Measurements from ENCODE around the gene CD34.

DNA sequence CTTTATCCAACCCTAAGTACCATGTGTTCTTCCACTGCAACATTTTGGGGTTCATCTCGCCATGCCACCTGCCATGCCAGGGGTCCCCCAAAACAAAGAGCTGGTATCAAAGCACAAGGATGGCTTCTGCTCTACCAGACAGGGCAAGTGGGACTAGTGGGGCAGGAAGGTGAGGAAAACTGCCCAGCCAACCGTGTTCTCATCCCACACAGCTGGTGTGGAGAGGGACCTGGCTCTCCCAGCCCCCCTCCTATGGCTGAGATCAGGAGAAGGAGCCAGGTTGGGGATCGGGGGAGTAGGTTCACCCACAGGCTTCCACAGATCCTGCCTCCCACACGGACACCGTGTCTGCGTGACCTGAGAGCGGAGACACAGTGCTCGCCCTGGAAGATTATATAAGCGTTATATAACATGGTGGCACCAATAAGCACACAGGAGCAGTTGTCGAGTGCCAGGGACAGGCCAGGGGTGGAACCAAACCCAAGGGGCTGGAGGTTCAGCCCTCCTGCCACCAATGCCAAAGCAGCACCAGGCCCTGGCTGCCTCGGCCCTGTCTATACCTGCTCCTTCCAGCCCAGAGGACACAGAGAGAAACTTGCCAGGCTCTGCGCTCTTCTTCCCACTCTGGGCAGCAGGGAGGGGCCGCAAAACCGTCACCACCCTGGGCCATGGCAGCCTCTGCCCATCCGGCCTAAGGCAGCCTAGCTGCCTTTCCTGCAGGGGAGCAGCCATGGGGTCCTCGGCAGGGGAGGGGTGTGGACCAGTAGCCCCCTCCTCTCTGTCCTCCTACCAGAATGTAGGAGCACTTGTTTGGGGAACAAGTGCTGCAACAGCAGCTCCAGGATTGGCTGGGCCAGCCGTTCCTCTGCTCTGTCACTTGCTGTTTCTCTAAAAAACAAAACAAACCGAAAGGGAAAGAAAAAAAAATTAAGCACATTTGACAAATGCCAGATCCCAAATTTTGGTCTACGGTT lies 43.5 kb downstream of the CD34 start:
- TF ChIP-seq, protein P1, sequence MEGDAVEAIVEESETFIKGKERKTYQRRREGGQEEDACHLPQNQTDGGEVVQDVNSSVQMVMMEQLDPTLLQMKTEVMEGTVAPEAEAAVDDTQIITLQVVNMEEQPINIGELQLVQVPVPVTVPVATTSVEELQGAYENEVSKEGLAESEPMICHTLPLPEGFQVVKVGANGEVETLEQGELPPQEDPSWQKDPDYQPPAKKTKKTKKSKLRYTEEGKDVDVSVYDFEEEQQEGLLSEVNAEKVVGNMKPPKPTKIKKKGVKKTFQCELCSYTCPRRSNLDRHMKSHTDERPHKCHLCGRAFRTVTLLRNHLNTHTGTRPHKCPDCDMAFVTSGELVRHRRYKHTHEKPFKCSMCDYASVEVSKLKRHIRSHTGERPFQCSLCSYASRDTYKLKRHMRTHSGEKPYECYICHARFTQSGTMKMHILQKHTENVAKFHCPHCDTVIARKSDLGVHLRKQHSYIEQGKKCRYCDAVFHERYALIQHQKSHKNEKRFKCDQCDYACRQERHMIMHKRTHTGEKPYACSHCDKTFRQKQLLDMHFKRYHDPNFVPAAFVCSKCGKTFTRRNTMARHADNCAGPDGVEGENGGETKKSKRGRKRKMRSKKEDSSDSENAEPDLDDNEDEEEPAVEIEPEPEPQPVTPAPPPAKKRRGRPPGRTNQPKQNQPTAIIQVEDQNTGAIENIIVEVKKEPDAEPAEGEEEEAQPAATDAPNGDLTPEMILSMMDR (conservative IDR thresholded peaks at IDR 0.05; ENCODE audit: low read depth, low read length) = no peak
- TF ChIP-seq EZH2 (IDR thresholded peaks at IDR 0.05; ENCODE audit: low read length, unreplicated experiment) = no peak
